ENCODE data around the gene GRB10. TPM values are rescaled to one million over a fixed set of nuclear protein-coding genes. Genes with fewer than 3 reads are reported as not detected.

Gene GRB10
- total and polyA plus RNA-seq, 2 of the 8 experiments (the other 6 are each of a cell fraction or from before 2014, with no cell fraction given), result 35.7 to 97.0 TPM

- no peak overlapping the region for H3K4ac ChIP-seq (replicated peaks; ENCODE audit: insufficient read length, low read depth, low read length)
- ChIA-PET CTCF (ENCODE audit: partially characterized antibody) (interaction anchor here (0.6 to 1.2 kb wide), 3 partner anchors 22 to 296 kb away, joined by 3 to 4 read pairs (median 4); no protein-coding TSS in a partner anchor), POLR2A (ENCODE audit: partially characterized antibody) (interaction anchor here (1.6 to 1.9 kb wide), 2 partner anchors 12 to 16 kb away, joined by 5 to 6 read pairs; no protein-coding TSS in a partner anchor)
- peak overlapping the region; percentile 43; the same call in 1 of the 2 replicates for H2BK20ac ChIP-seq (ENCODE audit: low read length)
- no peaks in the 10 kb centered on the region; a peak in 1 of 7 replicates for H3K27me3 ChIP-seq (replicated peaks in 1 of 4; ENCODE audit: control insufficient read depth in 3 of 4, extremely low read depth in 1 of 4, insufficient read depth in 3 of 4, low read length in 3 of 4)
- H3K79me2 ChIP-seq (ENCODE audit: control insufficient read depth in 1 of 2, insufficient read depth in 2 of 2, low read length in 2 of 2), result peaks cover 17 to 98% of the 10 kb centered on the region in 2 experiments
- H3K79me1 ChIP-seq (ENCODE audit: low read depth, low read length), result peaks cover 9% of the 10 kb centered on the region; the same call in 1 of the 2 replicates
- peak overlapping the region; percentile 79; the same call in 1 of the 2 replicates for H2BK5ac ChIP-seq (ENCODE audit: low read depth, low read length)
- whole genome bisulfite sequencing, 2 experiments (ENCODE audit: extremely low coverage in 1 of 2, insufficient coverage in 1 of 2, insufficient read length in 1 of 2, insufficient replicate concordance in 2 of 2, low coverage in 1 of 2, low lambda C conversion rate in 2 of 2, missing lambda C conversion rate in 1 of 2), result 88% methylated on average over 1 of the region's 1 CpG; no CpG with 5 or more reads in 1 of the 2 experiments
- H3K14ac ChIP-seq (ENCODE audit: insufficient read length), result no peak overlapping the region
- no peak overlapping the region for H3K4me3 ChIP-seq (ENCODE audit: extremely low read depth in 1 of 4, insufficient read depth in 2 of 4, low read depth in 3 of 4, low read length in 4 of 4)
- H3K56ac ChIP-seq (replicated peaks; ENCODE audit: insufficient read length, low read depth, low read length), result no peak overlapping the region
- H4K91ac ChIP-seq (replicated peaks; ENCODE audit: insufficient read length, low read length), result no peak overlapping the region
- peak overlapping the region; percentile 83; the same call in 1 of the 2 replicates for H2BK15ac ChIP-seq (ENCODE audit: low read length)
- H3K36me3 ChIP-seq (ENCODE audit: control insufficient read depth in 2 of 4, insufficient read depth in 4 of 4, low read length in 3 of 4), result no peaks in the 10 kb centered on the region; a peak in 1 of 8 replicates
- H3K9ac ChIP-seq (replicated peaks in 1 of 4; ENCODE audit: extremely low read depth in 1 of 4, low read depth in 3 of 4, low read length in 3 of 4), result no peak overlapping the region
- H3K4me1 ChIP-seq (replicated peaks in 1 of 4; ENCODE audit: control insufficient read depth in 3 of 4, insufficient read depth in 4 of 4, low read length in 3 of 4), result peaks cover 4 to 23% (median 11%) of the 10 kb centered on the region in 4 experiments
- no peak overlapping the region for H3K27ac ChIP-seq (ENCODE audit: low read depth, low read length)
- DNase-seq (ENCODE audit: low read depth in 1 of 2, low spot score in 2 of 2) (no peak), FAIRE-seq (no peak)
- no peaks in the 10 kb centered on the region for H3K23me2 ChIP-seq (ENCODE audit: low read depth, low read length)
- peak overlapping the region in 1 of 2 experiments; percentile 13; a peak in 1 of 4 replicates for H3K4me2 ChIP-seq (ENCODE audit: insufficient read depth in 1 of 2, low read depth in 2 of 2, low read length in 2 of 2)
- peaks cover 8 to 16% of the 10 kb centered on the region in 2 experiments for H4K20me1 ChIP-seq (replicated peaks in 1 of 2; ENCODE audit: control insufficient read depth in 1 of 2, insufficient read depth in 2 of 2, low read length in 2 of 2)
- H2BK12ac ChIP-seq (ENCODE audit: low read depth, low read length), result no peak overlapping the region
- no peak overlapping the region; the same call in 1 of the 2 replicates for H2AK5ac ChIP-seq (ENCODE audit: low read depth, low read length)
- no peak overlapping the region for H2BK120ac ChIP-seq (replicated peaks; ENCODE audit: low read depth, low read length)
- H4K5ac ChIP-seq (ENCODE audit: insufficient read length, low read depth, low read length), result no peak overlapping the region
- H3K9me3 ChIP-seq (ENCODE audit: insufficient read depth in 2 of 2, low read depth in 1 of 2, low read length in 1 of 2), result peaks cover 0 to 2% of the 10 kb centered on the region in 2 experiments; a peak in 1 of 4 replicates
- no peak overlapping the region for H2AFZ ChIP-seq (ENCODE audit: low read length)
- no peak overlapping the region for H3K23ac ChIP-seq (ENCODE audit: insufficient read length)
- no peak overlapping the region for H4K8ac ChIP-seq (ENCODE audit: extremely low read depth, insufficient read depth, low read length)
- no peak overlapping the region for H3K18ac ChIP-seq (ENCODE audit: extremely low read depth, low read length)
- no peak for TF ChIP-seq SRF (IDR thresholded peaks at IDR 0.05; ENCODE audit: low read depth, low read length)
- TF ChIP-seq GABPA (IDR thresholded peaks at IDR 0.05; ENCODE audit: borderline replicate concordance, insufficient read depth, low read length), result no peak
- no peak for TF ChIP-seq RAD21 (IDR thresholded peaks at IDR 0.05 in 1 of 2, conservative IDR thresholded peaks at IDR 0.05 in 1 of 2; ENCODE audit: low read depth in 2 of 2, low read length in 2 of 2)
- TF ChIP-seq EGR1 (IDR thresholded peaks at IDR 0.05; ENCODE audit: borderline replicate concordance, low read depth, low read length), result no peak
- TF ChIP-seq, protein P1, sequence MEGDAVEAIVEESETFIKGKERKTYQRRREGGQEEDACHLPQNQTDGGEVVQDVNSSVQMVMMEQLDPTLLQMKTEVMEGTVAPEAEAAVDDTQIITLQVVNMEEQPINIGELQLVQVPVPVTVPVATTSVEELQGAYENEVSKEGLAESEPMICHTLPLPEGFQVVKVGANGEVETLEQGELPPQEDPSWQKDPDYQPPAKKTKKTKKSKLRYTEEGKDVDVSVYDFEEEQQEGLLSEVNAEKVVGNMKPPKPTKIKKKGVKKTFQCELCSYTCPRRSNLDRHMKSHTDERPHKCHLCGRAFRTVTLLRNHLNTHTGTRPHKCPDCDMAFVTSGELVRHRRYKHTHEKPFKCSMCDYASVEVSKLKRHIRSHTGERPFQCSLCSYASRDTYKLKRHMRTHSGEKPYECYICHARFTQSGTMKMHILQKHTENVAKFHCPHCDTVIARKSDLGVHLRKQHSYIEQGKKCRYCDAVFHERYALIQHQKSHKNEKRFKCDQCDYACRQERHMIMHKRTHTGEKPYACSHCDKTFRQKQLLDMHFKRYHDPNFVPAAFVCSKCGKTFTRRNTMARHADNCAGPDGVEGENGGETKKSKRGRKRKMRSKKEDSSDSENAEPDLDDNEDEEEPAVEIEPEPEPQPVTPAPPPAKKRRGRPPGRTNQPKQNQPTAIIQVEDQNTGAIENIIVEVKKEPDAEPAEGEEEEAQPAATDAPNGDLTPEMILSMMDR (IDR thresholded peaks at IDR 0.05; ENCODE audit: control extremely low read depth in 1 of 3, insufficient read depth in 1 of 3, low read depth in 1 of 3, low read length in 3 of 3), result no peak
- TF ChIP-seq USF2 (IDR thresholded peaks at IDR 0.05; ENCODE audit: low read length), result no peak
- TF ChIP-seq RBBP5 (IDR thresholded peaks at IDR 0.05; ENCODE audit: borderline replicate concordance, low read depth, low read length), result no peak
Measured at GRCh38 chr7:50775836-50776235, 6.9 kb downstream of the GRB10 start.

Data from H1 (cell line).